Measurements from ENCODE around the gene LAIR1.
"Not testable (repeated sequence)": the region's sequence is repeated elsewhere in the genome, so short reads cannot be mapped to it uniquely, and the experiment has no call there.

The LAIR1 gene

GRCh38 chr19:54341295-54341694 is 23.4 kb downstream of the LAIR1 start:
- DNase-seq (ENCODE audit: low read depth) = no peak

GRCh38 chr19:54339646-54340358 is 24.9 kb downstream of the LAIR1 start:
- DNase-seq (ENCODE audit: low read depth) = no peak

- DNase-seq (ENCODE audit: low read depth) = no peak
Measured at GRCh38 chr19:54338521-54338920, 26.2 kb downstream of the LAIR1 start.

GRCh38 chr19:54337858-54338230 is 26.9 kb downstream of the LAIR1 start:
- no peak for DNase-seq (ENCODE audit: low read depth)

- no peak for DNase-seq (ENCODE audit: low read depth)
Measured at GRCh38 chr19:54336893-54337857, 27.6 kb downstream of the LAIR1 start.

GRCh38 chr19:54335979-54336892 is 28.5 kb downstream of the LAIR1 start:
- DNase-seq (ENCODE audit: low read depth) = no peak

- DNase-seq (ENCODE audit: low read depth) = no peak
Measured at GRCh38 chr19:54335164-54335563, 29.6 kb downstream of the LAIR1 start.

- DNase-seq (ENCODE audit: low read depth) = no peak
Measured at GRCh38 chr19:54333586-54334298, 31.0 kb downstream of the LAIR1 start.

GRCh38 chr19:54332149-54332548 is 32.6 kb downstream of the LAIR1 start:
- DNase-seq (ENCODE audit: low read depth) = no peak

- no peak for DNase-seq (ENCODE audit: low read depth)
Measured at GRCh38 chr19:54331626-54332025, 33.1 kb downstream of the LAIR1 start.

GRCh38 chr19:54329476-54330165 is 35.1 kb downstream of the LAIR1 start:
- DNase-seq (ENCODE audit: low read depth) = no peak

GRCh38 chr19:54328781-54329180 is 36.0 kb downstream of the LAIR1 start:
- not testable (repeated sequence) for DNase-seq (ENCODE audit: low read depth)

GRCh38 chr19:54325631-54326030 is 39.1 kb downstream of the LAIR1 start:
- DNase-seq (ENCODE audit: low read depth) = no peak

GRCh38 chr19:54325194-54325621 is 39.5 kb downstream of the LAIR1 start:
- DNase-seq (ENCODE audit: low read depth) = peak; percentile 8

GRCh38 chr19:54324071-54324470 is 40.7 kb downstream of the LAIR1 start:
- DNase-seq (ENCODE audit: low read depth) = no peak

- DNase-seq (ENCODE audit: low read depth) = not testable (repeated sequence)
Measured at GRCh38 chr19:54322934-54323333, 41.8 kb downstream of the LAIR1 start.

- not testable (repeated sequence) for DNase-seq (ENCODE audit: low read depth)
Measured at GRCh38 chr19:54322295-54322694, 42.4 kb downstream of the LAIR1 start.

- DNase-seq (ENCODE audit: low read depth) = no peak
Measured at GRCh38 chr19:54319892-54320670, 44.6 kb downstream of the LAIR1 start.

GRCh38 chr19:54319049-54319448 is 45.7 kb downstream of the LAIR1 start:
- no peak for DNase-seq (ENCODE audit: low read depth)

GRCh38 chr19:54317965-54318240 is 46.8 kb downstream of the LAIR1 start:
- DNase-seq (ENCODE audit: low read depth) = no peak
